ENCODE results near the gene C1QTNF6.

Gene C1QTNF6

GRCh38 chr22:37223965-37224551, 36.0 kb upstream of the C1QTNF6 start:
- DNase-seq (ENCODE audit: low spot score), result no peak

GRCh38 chr22:37222440-37222971, 34.5 kb upstream of the C1QTNF6 start:
- DNase-seq (ENCODE audit: low spot score), result no peak

GRCh38 chr22:37221424-37222333, 33.6 kb upstream of the C1QTNF6 start:
- no peak for DNase-seq (ENCODE audit: low spot score)

- no peak for DNase-seq (ENCODE audit: low spot score)
These were observed 32.5 kb upstream of the C1QTNF6 start for GRCh38 chr22:37220543-37220981.

- DNase-seq (ENCODE audit: low spot score), result no peak
These were observed 31.5 kb upstream of the C1QTNF6 start for GRCh38 chr22:37219533-37219932.

GRCh38 chr22:37218771-37219411, 30.8 kb upstream of the C1QTNF6 start:
- DNase-seq (ENCODE audit: low spot score), result peak; percentile 46

- no peak for DNase-seq (ENCODE audit: low spot score)
These were observed 30.3 kb upstream of the C1QTNF6 start for GRCh38 chr22:37218399-37218770.

- DNase-seq (ENCODE audit: low spot score), result no peak
These were observed 27.8 kb upstream of the C1QTNF6 start for GRCh38 chr22:37215890-37216289.

GRCh38 chr22:37214731-37215030, 26.6 kb upstream of the C1QTNF6 start:
- DNase-seq (ENCODE audit: low spot score), result no peak

GRCh38 chr22:37213941-37214730, 26.1 kb upstream of the C1QTNF6 start:
- DNase-seq (ENCODE audit: low spot score), result no peak

- no peak for DNase-seq (ENCODE audit: low spot score)
These were observed 25.3 kb upstream of the C1QTNF6 start for GRCh38 chr22:37213218-37213855.

- no peak for DNase-seq (ENCODE audit: low spot score)
These were observed 24.3 kb upstream of the C1QTNF6 start, which contains the start of gene SSTR3 for GRCh38 chr22:37212174-37212906. SSTR3 (minus strand) TSS chr22:37212477; CDS start chr22:37207803, 4,674 bp downstream.

GRCh38 chr22:37211866-37212173, 23.8 kb upstream of the C1QTNF6 start:
- no peak for DNase-seq (ENCODE audit: low spot score)

- no peak for DNase-seq (ENCODE audit: low spot score)
These were observed 23.2 kb upstream of the C1QTNF6 start for GRCh38 chr22:37211075-37211865.

GRCh38 chr22:37210041-37210803, 22.2 kb upstream of the C1QTNF6 start:
- DNase-seq (ENCODE audit: low spot score), result no peak

GRCh38 chr22:37209140-37209845, 21.2 kb upstream of the C1QTNF6 start:
- DNase-seq (ENCODE audit: low spot score), result no peak

GRCh38 chr22:37208401-37209139, 20.5 kb upstream of the C1QTNF6 start:
- no peak for DNase-seq (ENCODE audit: low spot score)

GRCh38 chr22:37207981-37208380, 19.9 kb upstream of the C1QTNF6 start:
- DNase-seq (ENCODE audit: low spot score), result no peak

Measured in NAMALWA (cell line).